DMS79 (cell line): ENCODE measurements around the gene SLC9A9.
"Not testable (repeated sequence)": the region's sequence is repeated elsewhere in the genome, so short reads cannot be mapped to it uniquely, and the experiment has no call there.

Source experiments
- DNase-seq: peaks from one replicate; lab custom pipeline; 2025; lab: John Stamatoyannopoulos, UW

Gene SLC9A9

GRCh38 chr3:143810166-143810952 lies 37.9 kb downstream of the SLC9A9 start:
- no peak for DNase-seq

- DNase-seq: no peak
These were observed 39.1 kb downstream of the SLC9A9 start for GRCh38 chr3:143809121-143809621.

- no peak for DNase-seq
These were observed 40.2 kb downstream of the SLC9A9 start for GRCh38 chr3:143808030-143808429.

- no peak for DNase-seq
These were observed 42.2 kb downstream of the SLC9A9 start for GRCh38 chr3:143806038-143806437.

GRCh38 chr3:143805476-143805875 lies 42.8 kb downstream of the SLC9A9 start:
- DNase-seq: not testable (repeated sequence)

- not testable (repeated sequence) for DNase-seq
These were observed 47.2 kb downstream of the SLC9A9 start for GRCh38 chr3:143801046-143801445.

GRCh38 chr3:143798151-143798550 lies 50.1 kb downstream of the SLC9A9 start:
- not testable (repeated sequence) for DNase-seq

GRCh38 chr3:143795874-143796273 lies 52.4 kb downstream of the SLC9A9 start:
- no peak for DNase-seq

- no peak for DNase-seq
These were observed 53.3 kb downstream of the SLC9A9 start for GRCh38 chr3:143794793-143795462.

GRCh38 chr3:143793971-143794370 lies 54.3 kb downstream of the SLC9A9 start:
- no peak for DNase-seq

GRCh38 chr3:143791386-143791785 lies 56.9 kb downstream of the SLC9A9 start:
- DNase-seq: no peak

GRCh38 chr3:143786219-143787191 lies 61.8 kb downstream of the SLC9A9 start:
- DNase-seq: no peak

- no peak for DNase-seq
These were observed 63.8 kb downstream of the SLC9A9 start for GRCh38 chr3:143784446-143784845.

- no peak for DNase-seq
These were observed 64.4 kb downstream of the SLC9A9 start for GRCh38 chr3:143783851-143784370.

- DNase-seq: no peak
These were observed 72.8 kb downstream of the SLC9A9 start for GRCh38 chr3:143775459-143775858.

GRCh38 chr3:143771939-143772338 lies 76.3 kb downstream of the SLC9A9 start:
- no peak for DNase-seq

GRCh38 chr3:143771258-143771657 lies 77.0 kb downstream of the SLC9A9 start:
- DNase-seq: no peak

- no peak for DNase-seq
These were observed 77.9 kb downstream of the SLC9A9 start for GRCh38 chr3:143770391-143770790.

GRCh38 chr3:143769616-143770015 lies 78.7 kb downstream of the SLC9A9 start:
- DNase-seq: no peak

- no peak for DNase-seq
These were observed 83.4 kb downstream of the SLC9A9 start for GRCh38 chr3:143764840-143765239.

- no peak for DNase-seq
These were observed 84.6 kb downstream of the SLC9A9 start for GRCh38 chr3:143763564-143764162.
